OCI-LY1 (cell line): ENCODE results near the gene APLN.

Experiments
- H2AFZ ChIP-seq: fragments of 200-600 bp; sonication (generic), shearing (Covaris generic); 2 replicates; pipeline ENCODE4 v1.6.0; 2014; ENCODE audit warnings: antibody characterized with exemption, mild to moderate bottlenecking, low read length
- H3F3A ChIP-seq: fragments of 200-600 bp; sonication (generic), shearing (Covaris generic); 2 replicates; pipeline ENCODE4 v1.6.0; 2014; ENCODE audit warnings: mild to moderate bottlenecking, antibody characterized with exemption, low read length, moderate library complexity; ENCODE audit not compliant: insufficient read depth
- H3K27ac ChIP-seq: fragments of 200-600 bp; sonication (generic); 2 replicates; pipeline ENCODE4 v1.5.1; 2014; ENCODE audit warnings: low read length, mixed run types, mild to moderate bottlenecking, low read depth; ENCODE audit not compliant: poor library complexity, severe bottlenecking
- H3K27me3 ChIP-seq: fragments of 200-600 bp; sonication (generic); 2 replicates; pipeline ENCODE4 v1.6.0; 2014; ENCODE audit warnings: antibody characterized with exemption, mild to moderate bottlenecking, low read length, moderate library complexity; ENCODE audit not compliant: insufficient read depth
- H3K36me3 ChIP-seq: fragments of 200-600 bp; sonication (generic); 2 replicates; pipeline ENCODE4 v1.6.1; 2014; ENCODE audit warnings: mild to moderate bottlenecking, antibody characterized with exemption, low read length, moderate library complexity, mixed read lengths; ENCODE audit not compliant: insufficient read depth
- H3K4me1 ChIP-seq: fragments of 200-600 bp; sonication (generic); 2 replicates; pipeline ENCODE4 v1.5.1; 2014; ENCODE audit warnings: mild to moderate bottlenecking, low read length, moderate library complexity; ENCODE audit not compliant: insufficient read depth, severe bottlenecking
- H3K4me2 ChIP-seq: fragments of 200-600 bp; sonication (generic), shearing (Covaris generic); 2 replicates; pipeline ENCODE4 v1.6.1; 2014; ENCODE audit warnings: low read length
- H3K4me3 ChIP-seq: fragments of 200-600 bp; sonication (generic); 2 replicates; pipeline ENCODE4 v1.5.1; 2014; ENCODE audit warnings: low read length, low read depth, mild to moderate bottlenecking, mixed read lengths; ENCODE audit not compliant: poor library complexity, severe bottlenecking
- H3K79me2 ChIP-seq: fragments of 200-600 bp; shearing (Covaris generic); 2 replicates; pipeline ENCODE4 v1.6.1; 2016; ENCODE audit warnings: mixed run types, low read length, mixed read lengths; ENCODE audit not compliant: insufficient read depth
- H3K9ac ChIP-seq: fragments of 200-600 bp; sonication (generic), shearing (Covaris generic); 2 replicates; pipeline ENCODE4 v1.6.1; 2014; ENCODE audit warnings: mild to moderate bottlenecking, low read length, mixed read lengths
- H3K9me2 ChIP-seq: fragments of 200-600 bp; sonication (generic), shearing (Covaris generic); 2 replicates; pipeline ENCODE4 v1.6.1; 2014; ENCODE audit warnings: low read depth, mild to moderate bottlenecking, low read length, mixed read lengths
- H3K9me3 ChIP-seq: fragments of 200-600 bp; shearing (Covaris generic); 2 replicates; pipeline ENCODE4 v1.6.1; 2014; ENCODE audit warnings: low read length, mixed read lengths
- H4K20me1 ChIP-seq: fragments of 200-600 bp; sonication (generic), shearing (Covaris generic); 2 replicates; pipeline ENCODE4 v1.6.0; 2016; ENCODE audit warnings: mild to moderate bottlenecking, low read length; ENCODE audit not compliant: insufficient read depth
- CTCF ChIP-seq: fragments of 200-600 bp; sonication (generic), shearing (Covaris generic); IDR thresholded peaks from 2 replicates; pipeline ENCODE4 v1.5.1; 2017; ENCODE audit warnings: mild to moderate bottlenecking, antibody characterized with exemption, low read length, moderate library complexity, mixed read lengths
- EZH2 ChIP-seq: fragments of 200-600 bp; sonication (generic), shearing (Covaris generic); IDR thresholded peaks from 2 replicates; pipeline ENCODE4 v1.8.0; 2017; ENCODE audit warnings: borderline replicate concordance, mixed run types, mild to moderate bottlenecking, antibody characterized with exemption, low read length, moderate library complexity, mixed read lengths

The APLN gene

DNA sequence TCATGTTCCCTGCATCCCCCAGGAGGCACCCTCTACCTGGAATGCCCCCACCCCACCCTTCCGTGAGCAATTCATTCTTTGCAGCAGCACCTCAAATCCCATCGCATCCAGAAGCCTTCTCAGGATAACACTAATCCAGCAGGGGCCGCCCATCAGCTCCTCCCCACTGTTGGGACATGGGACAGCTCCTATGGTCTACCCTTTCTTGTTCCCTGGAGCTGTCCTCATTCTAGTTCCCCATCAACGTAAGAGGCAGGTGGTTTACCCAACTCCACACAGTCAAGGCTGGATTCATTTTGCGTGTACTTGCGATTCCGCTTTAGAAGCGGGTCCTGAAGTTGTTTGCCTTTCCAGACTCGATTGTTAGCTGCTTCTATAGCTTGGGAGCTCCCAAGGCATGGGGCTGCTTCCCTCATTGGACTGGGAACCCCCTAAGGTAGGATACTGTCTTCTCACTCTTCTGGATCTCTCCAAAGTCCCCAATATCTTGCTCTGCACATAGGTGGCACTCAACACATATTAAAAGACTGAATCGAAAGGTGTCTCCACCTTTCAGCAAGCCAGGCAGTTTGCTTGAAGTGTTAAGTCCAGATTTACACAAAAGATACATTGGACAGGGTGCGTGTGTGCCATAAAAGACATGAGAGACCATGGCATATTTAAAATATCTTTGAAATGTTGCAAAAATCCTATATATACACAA is 942 bp upstream of the APLN start:
- Histone ChIP-seq H3K36me3 (no peaks in the 10 kb centered on the region), H3K4me2 (no peak overlapping the region), H3K79me2 (no peaks in the 10 kb centered on the region), H3K9ac (no peak overlapping the region), H3K27me3 (no peaks in the 10 kb centered on the region), H3K27ac (no peak overlapping the region), H3K4me1 (peaks cover 11% of the 10 kb centered on the region), H3F3A (no peaks in the 10 kb centered on the region), H4K20me1 (no peaks in the 10 kb centered on the region), H3K9me3 (no peaks in the 10 kb centered on the region), H3K9me2 (no peaks in the 10 kb centered on the region), H3K4me3 (no peak overlapping the region), H2AFZ (no peak overlapping the region)
- TF ChIP-seq EZH2 (no peak), CTCF (peak; percentile 37; the same call in 1 of the 2 replicates)

GRCh38 chrX:129653971-129654651 is 645 bp downstream of the APLN start:
- H3K9ac ChIP-seq, result peak overlapping the region; percentile 29; the same call in 1 of the 2 replicates
- no peak overlapping the region for H2AFZ ChIP-seq
- H3F3A ChIP-seq, result no peaks in the 10 kb centered on the region
- H3K9me3 ChIP-seq, result no peaks in the 10 kb centered on the region
- H3K4me3 ChIP-seq, result peak overlapping the region; percentile 58
- H3K9me2 ChIP-seq, result no peaks in the 10 kb centered on the region
- H3K27ac ChIP-seq, result no peak overlapping the region
- peaks cover 11% of the 10 kb centered on the region for H3K4me1 ChIP-seq
- H4K20me1 ChIP-seq, result no peaks in the 10 kb centered on the region
- peak overlapping the region; percentile 68 for H3K4me2 ChIP-seq
- no peak for TF ChIP-seq EZH2
- no peak for TF ChIP-seq CTCF
- H3K36me3 ChIP-seq, result no peaks in the 10 kb centered on the region
- no peaks in the 10 kb centered on the region for H3K27me3 ChIP-seq
- H3K79me2 ChIP-seq, result no peaks in the 10 kb centered on the region

DNA sequence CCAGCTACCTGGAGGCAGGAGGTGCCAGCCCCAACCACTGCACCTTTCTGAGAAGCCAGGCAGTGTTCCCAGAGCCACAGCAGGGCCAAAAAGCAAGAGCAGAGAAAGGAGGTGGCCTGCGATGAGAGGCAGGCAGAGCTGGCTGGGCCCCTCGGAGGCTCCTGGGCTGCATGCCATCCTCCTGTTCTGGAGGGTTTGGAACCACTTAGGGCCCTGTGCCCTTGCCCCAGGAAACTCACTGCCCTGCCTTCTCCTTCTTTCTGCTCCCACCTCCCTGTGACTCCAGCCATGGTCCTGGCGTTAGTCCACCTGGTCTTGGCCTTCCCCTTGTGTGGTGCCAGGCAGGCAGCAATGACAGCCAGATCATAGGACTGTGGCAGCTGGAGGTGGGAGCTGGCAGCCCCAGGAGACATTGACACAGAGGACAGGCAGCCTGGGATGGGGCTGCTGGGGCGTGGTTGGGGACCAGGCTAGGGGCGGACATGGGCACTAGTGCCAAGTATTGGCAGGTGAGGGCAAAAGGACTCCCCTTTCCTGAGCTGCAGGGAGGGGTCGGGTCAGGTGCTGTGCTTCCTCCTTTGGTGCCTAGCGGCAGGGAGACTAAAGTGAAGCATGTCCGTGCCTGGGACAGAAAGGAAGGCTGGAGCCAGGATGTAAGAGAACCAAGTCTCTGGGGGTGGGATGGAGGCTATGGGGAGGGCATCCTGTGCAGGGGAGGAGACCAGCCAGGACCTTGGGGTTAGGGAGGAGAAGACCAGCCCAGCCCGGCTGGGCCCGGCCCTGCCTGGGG is 1.4 kb downstream of the APLN start:
- H3K9me3 ChIP-seq, result no peaks in the 10 kb centered on the region
- peak overlapping the region; percentile 68; the same call in 1 of the 2 replicates for H3K4me2 ChIP-seq
- no peak overlapping the region for H2AFZ ChIP-seq
- peaks cover 11% of the 10 kb centered on the region for H3K4me1 ChIP-seq
- TF ChIP-seq EZH2 (no peak), CTCF (no peak)
- no peaks in the 10 kb centered on the region for H3K79me2 ChIP-seq
- peak overlapping the region; percentile 58 for H3K4me3 ChIP-seq
- no peaks in the 10 kb centered on the region for H3K9me2 ChIP-seq
- no peak overlapping the region for H3K27ac ChIP-seq
- no peaks in the 10 kb centered on the region for H4K20me1 ChIP-seq
- no peaks in the 10 kb centered on the region for H3F3A ChIP-seq
- H3K9ac ChIP-seq, result no peak overlapping the region; the same call in 1 of the 2 replicates
- no peaks in the 10 kb centered on the region for H3K27me3 ChIP-seq
- H3K36me3 ChIP-seq, result no peaks in the 10 kb centered on the region
